HG03064 (cell line): ENCODE measurements around the gene RUFY4.

Experiments used
- ATAC-seq: cut with Tn5 transposase; IDR thresholded peaks from one replicate; pipeline ENCODE4 v1.9.1; 2021; ENCODE audit warnings: low read depth; ENCODE audit not compliant: unreplicated experiment

Gene RUFY4

GRCh38 chr2:218059289-218059688 lies 9.8 kb upstream of the RUFY4 start:
- no peak for ATAC-seq

- ATAC-seq: no peak
These were observed 8.9 kb upstream of the RUFY4 start for GRCh38 chr2:218060118-218060517.

GRCh38 chr2:218060950-218061660 lies 7.9 kb upstream of the RUFY4 start:
- ATAC-seq: no peak

GRCh38 chr2:218063486-218063885 lies 5.6 kb upstream of the RUFY4 start:
- peak; percentile 68 for ATAC-seq

GRCh38 chr2:218063896-218064295 lies 5.2 kb upstream of the RUFY4 start:
- no peak for ATAC-seq

GRCh38 chr2:218065239-218066006 lies 3.6 kb upstream of the RUFY4 start:
- no peak for ATAC-seq

GRCh38 chr2:218066926-218067515 lies 2.0 kb upstream of the RUFY4 start:
- ATAC-seq: no peak

GRCh38 chr2:218067523-218067922 lies 1.5 kb upstream of the RUFY4 start:
- ATAC-seq: no peak

- no peak for ATAC-seq
These were observed 700 bp downstream of the RUFY4 start for GRCh38 chr2:218069606-218070300.

- no peak for ATAC-seq
These were observed 1.5 kb downstream of the RUFY4 start for GRCh38 chr2:218070587-218070986.

- ATAC-seq: no peak
These were observed 2.3 kb downstream of the RUFY4 start for GRCh38 chr2:218071218-218071937.

- ATAC-seq: no peak
These were observed 2.9 kb downstream of the RUFY4 start for GRCh38 chr2:218072002-218072401.

- ATAC-seq: no peak
These were observed 3.5 kb downstream of the RUFY4 start for GRCh38 chr2:218072478-218073024.

- no peak for ATAC-seq
These were observed 4.1 kb downstream of the RUFY4 start for GRCh38 chr2:218073185-218073584.

- no peak for ATAC-seq
These were observed 5.0 kb downstream of the RUFY4 start for GRCh38 chr2:218074031-218074430.

GRCh38 chr2:218075975-218076811 lies 7.1 kb downstream of the RUFY4 start:
- ATAC-seq: no peak

- ATAC-seq: no peak
These were observed 8.6 kb downstream of the RUFY4 start for GRCh38 chr2:218077464-218078216.
